Pancreas (tissue), 10 donors: ENCODE data around the gene PTPRG. TPM values are rescaled to one million over a fixed set of nuclear protein-coding genes. Genes with fewer than 3 reads are reported as not detected.

Experiments
- ATAC-seq, 4 donors: fragments of 200-7000 bp; cut with Tn5 transposase; one replicate each; pipeline versions ENCODE4 v1.8.0 to v1.9.1; 2020; ENCODE audit warnings: mild to moderate bottlenecking in 4 of 4, moderate library complexity in 4 of 4
- DNase-seq, 6 donors: peaks; one replicate each; pipeline ENCODE4 v3.0.0-alpha.2; 2020
- FAIRE-seq: peaks from 2 replicates; lab custom pipeline; 2012; peaks lifted over from hg19 to GRCh38; lab: Jason Lieb, UNC
- H3K27ac ChIP-seq, 4 donors: fragments of 200-600 bp; sonication (generic); 1 replicate in 3 of 4; 2 replicates in 1 of 4; pipeline versions ENCODE4 v1.5.0 to v1.8.0; 2020
- H3K27me3 ChIP-seq, 4 donors: fragments of 200-600 bp; one replicate each; pipeline ENCODE4 v1.8.0; 2021
- H3K36me3 ChIP-seq, 3 donors: fragments of 200-600 bp; sonication (generic) in 1 of 3; one replicate each; pipeline versions ENCODE4 v1.5.0 to v1.8.0; 2020 to 2021
- H3K4me1 ChIP-seq, 3 donors: fragments of 200-600 bp; one replicate each; pipeline ENCODE4 v1.8.0; 2021
- H3K4me3 ChIP-seq, 4 donors: fragments of 200-600 bp; sonication (generic) in 2 of 4; one replicate each; pipeline versions ENCODE4 v1.5.0 to v1.8.0; 2020 to 2021
- H3K9me3 ChIP-seq, 4 donors: fragments of 200-600 bp; one replicate each; pipeline ENCODE4 v1.8.0; 2021
- CTCF ChIP-seq, 4 donors: fragments of 200-600 bp; sonication (generic) in 3 of 4; IDR thresholded peaks; one replicate each; pipeline versions ENCODE4 v1.5.0 to v1.8.0; 2021; ENCODE audit warnings: antibody characterized with exemption in 4 of 4
- WGBS, 2 donors: extraction: QIAGEN DNeasy Blood & Tissue Kit; methylation state at CpG; one replicate each; pipeline ENCODE4 v1.1.7; 2013; 5-methylcytosine and 5-hydroxymethylcytosine counted together
- intact Hi-C, 3 donors: fragments of 100-400 bp; cut with DNase I; formaldehyde crosslinking; loops; one replicate each; pipeline versions ENCODE4 v1.11.1 to v1.14.2; 2022
- polyA plus RNA-seq, 2 donors: library from polyadenylated mRNA; stranded (reverse); fragments of 200-250 nt; gene quantifications; one replicate each; pipeline ENCODE4 v1.2.3, GENCODE V29; 2013
- total RNA-seq, 6 donors: library from RNA; stranded (reverse); fragmentation: NEBNext Ultra II Directional in 4 of 6; extraction: Animal tissue kit (Norgen Biotek cat#: 25700) in 4 of 6; gene quantifications; one replicate each; pipeline versions ENCODE4 v1.2.1 to v1.2.4, GENCODE V29; 2021 to 2023
- donor health status: healthy with polysubstance abuse.
- donor health status: DM: no; HTN: no; CAD: no; lungs with moderate emphysema.
- donor health status: DM: no; HTN: no; CAD: no.
- donor health status: control.
- donor health status: control.
- donor health status: Bipolar disorder and iron deficiency.
- donor health status: DM: yes; HTN: yes; CAD: no.
- donor health status: DM: no; HTN: no; CAD: no.
- donor health status: DM: no; HTN: no; CAD: no.
- donor health status: DM: yes; HTN: yes; CAD: no.

The PTPRG gene
- total and polyA plus RNA-seq, 8 donors = 2.8 to 20.5 (median 9.5) TPM

- 75 to 89% methylated on average over 4 of the region's 4 CpGs for WGBS, 2 donors
- FAIRE-seq = no peak
- no peak for ATAC-seq
- Histone ChIP-seq H3K27me3 (no peaks in the 10 kb centered on the region), H3K9me3 (no peaks in the 10 kb centered on the region), H3K36me3 (no peaks in the 10 kb centered on the region), H3K4me3 (no peak overlapping the region), H3K4me1 (no peaks in the 10 kb centered on the region), H3K27ac (no peak overlapping the region)
- TF ChIP-seq CTCF (IDR thresholded peaks at IDR 0.05) = no peak
- DNase-seq = no peak
- intact Hi-C loops = no loop called here
Measured at GRCh38 chr3:62088472-62089104, 527.2 kb downstream of the PTPRG start.

- FAIRE-seq = no peak
- no peaks in the 10 kb centered on the region for H3K36me3 ChIP-seq
- intact Hi-C loops = no loop called here
- ATAC-seq = no peak
- no peak overlapping the region for H3K27ac ChIP-seq
- no peak for TF ChIP-seq CTCF (IDR thresholded peaks at IDR 0.05)
- H3K4me1 ChIP-seq = no peaks in the 10 kb centered on the region
- H3K4me3 ChIP-seq = no peak overlapping the region
- WGBS, 2 donors = 84 to 89% methylated on average over 2 of the region's 2 CpGs
- no peaks in the 10 kb centered on the region for H3K27me3 ChIP-seq
- H3K9me3 ChIP-seq = no peaks in the 10 kb centered on the region
- no peak for DNase-seq
Measured at GRCh38 chr3:62090066-62090465, 528.7 kb downstream of the PTPRG start.

- Histone ChIP-seq H3K27me3 (no peaks in the 10 kb centered on the region), H3K36me3 (no peaks in the 10 kb centered on the region), H3K9me3 (no peaks in the 10 kb centered on the region), H3K4me3 (no peak overlapping the region), H3K4me1 (no peaks in the 10 kb centered on the region), H3K27ac (no peak overlapping the region)
- TF ChIP-seq CTCF (IDR thresholded peaks at IDR 0.05) = no peak
- 91 to 92% methylated on average over 5 of the region's 5 CpGs for WGBS, 2 donors
- DNase-seq (no peak), FAIRE-seq (no peak), ATAC-seq (no peak)
- intact Hi-C loops = no loop called here
Measured at GRCh38 chr3:62090519-62090918, 529.1 kb downstream of the PTPRG start.

GRCh38 chr3:62093025-62093424 is 531.7 kb downstream of the PTPRG start:
- ATAC-seq = no peak
- H3K27me3 ChIP-seq = no peaks in the 10 kb centered on the region

More at GRCh38 chr3:62093025-62093424, 531.7 kb downstream of the PTPRG start:
- H3K4me1 ChIP-seq = no peaks in the 10 kb centered on the region
- 91 to 96% methylated on average over 8 of the region's 8 CpGs for WGBS, 2 donors
- TF ChIP-seq CTCF (IDR thresholded peaks at IDR 0.05) = no peak
- H3K4me3 ChIP-seq = no peak overlapping the region
- H3K36me3 ChIP-seq = no peaks in the 10 kb centered on the region
- no peak for DNase-seq
- H3K27ac ChIP-seq = no peak overlapping the region
- no peaks in the 10 kb centered on the region for H3K9me3 ChIP-seq
- FAIRE-seq = no peak
- intact Hi-C loops = no loop called here
